Measurements from ENCODE around the gene GALNT16. TPM values are rescaled to one million over a fixed set of nuclear protein-coding genes. Genes with fewer than 3 reads are reported as not detected.

The GALNT16 gene
- polyA plus RNA-seq, 3 donors: 0.01 TPM; not detected in 2

GRCh38 chr14:69314327-69314726, 54.4 kb downstream of the GALNT16 start:
- peaks cover 0 to 7% (median 0%) of the 10 kb centered on the region in 7 donors for H3K9me3 Mint-ChIP-seq
- H3K27ac Mint-ChIP-seq: no peak overlapping the region
- DNase-seq: no peak
- Histone ChIP-seq H3K9ac (ENCODE audit: insufficient read depth, low read length, poor library complexity, severe bottlenecking) (no peak overlapping the region), H3K79me2 (ENCODE audit: insufficient read depth, low read length) (no peaks in the 10 kb centered on the region), H3K4me3 (replicated peaks in 1 of 3; ENCODE audit: low read depth in 2 of 3, low read length in 3 of 3) (no peak overlapping the region), H3K4me2 (replicated peaks; ENCODE audit: extremely low read depth, low read length, poor library complexity, severe bottlenecking) (no peak overlapping the region), H3K36me3 (replicated peaks in 1 of 2; ENCODE audit: control insufficient read depth in 1 of 2, insufficient read depth in 2 of 2, low read length in 2 of 2) (no peaks in the 10 kb centered on the region), H4K20me1 (ENCODE audit: insufficient read depth, low read length) (no peaks in the 10 kb centered on the region), H3K4me1 (ENCODE audit: control insufficient read depth in 1 of 2, insufficient read depth in 2 of 2, low read length in 2 of 2) (peaks cover 34% of the 10 kb centered on the region in 2 donors), H3K27me3 (ENCODE audit: control insufficient read depth in 2 of 2, insufficient read depth in 2 of 2, low read length in 2 of 2) (peaks cover 0 to 5% of the 10 kb centered on the region in 2 donors), H2AFZ (ENCODE audit: insufficient read depth, low read depth, low read length, poor library complexity, severe bottlenecking) (no peak overlapping the region), H3K27ac (ENCODE audit: low read depth in 1 of 2, low read length in 2 of 2) (no peak overlapping the region), H3K9me3 (replicated peaks in 1 of 2; ENCODE audit: control insufficient read depth in 1 of 2, insufficient read depth in 1 of 2, low read length in 2 of 2) (peaks cover 0 to 3% of the 10 kb centered on the region in 2 donors)
- no CpG with 5 or more reads among the region's 1 CpG for WGBS (ENCODE audit: insufficient coverage)
- peaks cover 34% of the 10 kb centered on the region for H3K4me1 Mint-ChIP-seq
- TF ChIP-seq CTCF (IDR thresholded peaks at IDR 0.05): no peak
- intact Hi-C loops (cut with micrococcal nuclease): no loop called here
- no peaks in the 10 kb centered on the region for H3K36me3 Mint-ChIP-seq
- no peak overlapping the region for H3K4me3 Mint-ChIP-seq
- H3K27me3 Mint-ChIP-seq (ENCODE audit: low read depth in 3 of 3): peaks cover 14 to 24% (median 16%) of the 10 kb centered on the region in 3 donors

- Mint-ChIP-seq H3K27me3 (ENCODE audit: low read depth in 3 of 3) (peaks cover 13 to 24% (median 13%) of the 10 kb centered on the region in 3 donors), H3K4me1 (peaks cover 34% of the 10 kb centered on the region), H3K36me3 (no peaks in the 10 kb centered on the region), H3K4me3 (no peak overlapping the region), H3K27ac (no peak overlapping the region), H3K9me3 (peaks cover 0 to 7% (median 0%) of the 10 kb centered on the region in 7 donors)
- Histone ChIP-seq H3K36me3 (replicated peaks in 1 of 2; ENCODE audit: control insufficient read depth in 1 of 2, insufficient read depth in 2 of 2, low read length in 2 of 2) (no peaks in the 10 kb centered on the region), H3K4me1 (ENCODE audit: control insufficient read depth in 1 of 2, insufficient read depth in 2 of 2, low read length in 2 of 2) (peaks cover 35 to 36% of the 10 kb centered on the region in 2 donors), H3K9ac (ENCODE audit: insufficient read depth, low read length, poor library complexity, severe bottlenecking) (no peak overlapping the region), H3K27ac (ENCODE audit: low read depth in 1 of 2, low read length in 2 of 2) (no peak overlapping the region), H3K79me2 (ENCODE audit: insufficient read depth, low read length) (no peaks in the 10 kb centered on the region), H2AFZ (ENCODE audit: insufficient read depth, low read depth, low read length, poor library complexity, severe bottlenecking) (no peak overlapping the region), H4K20me1 (ENCODE audit: insufficient read depth, low read length) (no peaks in the 10 kb centered on the region), H3K9me3 (replicated peaks in 1 of 2; ENCODE audit: control insufficient read depth in 1 of 2, insufficient read depth in 1 of 2, low read length in 2 of 2) (peaks cover 0 to 3% of the 10 kb centered on the region in 2 donors), H3K27me3 (ENCODE audit: control insufficient read depth in 2 of 2, insufficient read depth in 2 of 2, low read length in 2 of 2) (peaks cover 0 to 6% of the 10 kb centered on the region in 2 donors), H3K4me2 (replicated peaks; ENCODE audit: extremely low read depth, low read length, poor library complexity, severe bottlenecking) (no peak overlapping the region), H3K4me3 (replicated peaks in 1 of 3; ENCODE audit: low read depth in 2 of 3, low read length in 3 of 3) (no peak overlapping the region)
- no peak for DNase-seq
- intact Hi-C loops (cut with micrococcal nuclease): no loop called here
- no CpG with 5 or more reads among the region's 4 CpGs for WGBS (ENCODE audit: insufficient coverage)
- no peak for TF ChIP-seq CTCF (IDR thresholded peaks at IDR 0.05)
These were observed 55.3 kb downstream of the GALNT16 start for GRCh38 chr14:69315301-69315700.
